NCI-H446 (cell line): ENCODE measurements around the gene CENPO.
"Not testable (repeated sequence)": the region's sequence is repeated elsewhere in the genome, so short reads cannot be mapped to it uniquely, and the experiment has no call there.

Experiments used
- DNase-seq, 2 experiments: peaks; one replicate each; lab custom pipeline; 2025; lab: John Stamatoyannopoulos, UW

Gene CENPO

GRCh38 chr2:24824966-24825882, 32.0 kb downstream of the CENPO start:
- peak in 1 of 2 experiments; percentile 19 for DNase-seq

- DNase-seq, result no peak
These were observed 32.9 kb downstream of the CENPO start for GRCh38 chr2:24825883-24826772.

- DNase-seq, result no peak
These were observed 33.5 kb downstream of the CENPO start for GRCh38 chr2:24826773-24827145.

GRCh38 chr2:24827321-24828237, 34.4 kb downstream of the CENPO start:
- DNase-seq, result peak; percentile 53 to 77

DNA sequence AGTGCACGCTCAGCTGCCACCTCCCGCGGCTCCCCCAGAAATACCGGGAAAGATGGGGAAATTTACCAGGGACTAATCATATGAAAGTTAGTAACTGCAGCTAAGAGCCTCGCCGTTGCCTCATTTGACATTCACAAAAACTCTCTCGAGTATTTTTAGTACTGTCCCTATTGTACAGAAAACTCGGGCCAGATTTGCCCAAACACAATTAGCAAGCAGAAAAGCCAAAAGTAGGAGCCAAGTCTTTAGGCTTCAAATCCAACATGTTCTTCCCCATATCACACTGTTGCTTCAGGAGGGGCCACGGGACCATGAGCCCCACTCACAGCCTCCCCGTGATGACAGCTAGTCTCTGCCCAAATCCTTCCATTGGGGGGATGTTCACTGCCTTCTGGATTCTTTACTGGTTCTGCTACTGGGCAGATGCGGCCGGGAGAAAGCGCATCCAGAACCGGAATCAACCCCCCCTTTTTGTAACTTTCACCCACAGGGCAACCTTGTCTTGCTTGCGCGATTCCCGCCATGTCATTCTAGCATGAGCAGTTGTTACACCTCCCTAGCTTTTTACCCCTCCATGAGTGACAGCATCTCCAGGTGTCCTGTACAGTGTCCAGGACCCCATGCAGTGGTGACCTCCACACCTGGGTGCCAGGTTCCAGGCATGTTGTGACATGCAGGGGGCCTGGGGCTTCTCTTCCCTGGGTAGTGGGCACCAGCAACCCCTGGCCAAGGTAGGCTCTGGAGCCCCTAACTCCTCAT, 35.2 kb downstream of the CENPO start:
- no peak for DNase-seq

DNA sequence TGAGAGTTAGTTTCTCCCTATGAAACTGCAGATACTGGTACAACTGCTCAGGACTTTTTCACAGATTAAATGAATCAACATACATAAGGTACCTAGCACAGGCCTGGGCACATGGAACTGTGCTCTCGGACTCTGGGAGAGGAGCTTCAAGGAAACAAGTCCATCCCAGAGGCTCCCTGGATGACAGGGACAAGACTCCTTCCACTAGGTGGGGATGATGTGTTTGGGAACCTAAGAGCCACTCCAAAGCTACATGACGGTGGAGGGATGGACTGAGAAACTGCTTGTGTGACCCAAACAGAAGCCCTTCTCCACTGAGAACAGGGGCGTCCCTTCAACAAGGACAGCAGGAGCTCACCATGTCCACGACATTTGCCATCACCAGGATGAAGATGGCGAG, 37.1 kb downstream of the CENPO start:
- DNase-seq, result no peak

DNA sequence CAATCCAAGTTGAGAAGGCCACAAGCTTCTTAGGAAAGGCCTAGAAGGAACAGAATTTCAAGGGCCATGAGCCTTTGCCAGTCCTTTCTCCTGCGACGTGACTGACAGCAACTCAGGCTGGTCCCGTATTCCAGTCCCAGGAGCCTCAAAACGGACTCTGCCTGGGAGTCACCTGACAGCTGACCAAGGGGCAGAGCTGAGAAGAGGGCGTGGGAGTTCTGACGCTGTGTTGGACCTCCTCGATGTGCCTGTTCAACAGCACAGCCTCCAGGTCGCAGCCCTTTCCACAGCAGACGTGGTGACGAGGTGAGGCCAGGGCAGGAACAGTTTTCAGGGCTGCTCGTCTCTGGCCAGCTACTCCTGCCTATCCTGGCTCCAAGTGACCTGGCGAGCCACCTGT, 37.6 kb downstream of the CENPO start:
- DNase-seq, result no peak

DNA sequence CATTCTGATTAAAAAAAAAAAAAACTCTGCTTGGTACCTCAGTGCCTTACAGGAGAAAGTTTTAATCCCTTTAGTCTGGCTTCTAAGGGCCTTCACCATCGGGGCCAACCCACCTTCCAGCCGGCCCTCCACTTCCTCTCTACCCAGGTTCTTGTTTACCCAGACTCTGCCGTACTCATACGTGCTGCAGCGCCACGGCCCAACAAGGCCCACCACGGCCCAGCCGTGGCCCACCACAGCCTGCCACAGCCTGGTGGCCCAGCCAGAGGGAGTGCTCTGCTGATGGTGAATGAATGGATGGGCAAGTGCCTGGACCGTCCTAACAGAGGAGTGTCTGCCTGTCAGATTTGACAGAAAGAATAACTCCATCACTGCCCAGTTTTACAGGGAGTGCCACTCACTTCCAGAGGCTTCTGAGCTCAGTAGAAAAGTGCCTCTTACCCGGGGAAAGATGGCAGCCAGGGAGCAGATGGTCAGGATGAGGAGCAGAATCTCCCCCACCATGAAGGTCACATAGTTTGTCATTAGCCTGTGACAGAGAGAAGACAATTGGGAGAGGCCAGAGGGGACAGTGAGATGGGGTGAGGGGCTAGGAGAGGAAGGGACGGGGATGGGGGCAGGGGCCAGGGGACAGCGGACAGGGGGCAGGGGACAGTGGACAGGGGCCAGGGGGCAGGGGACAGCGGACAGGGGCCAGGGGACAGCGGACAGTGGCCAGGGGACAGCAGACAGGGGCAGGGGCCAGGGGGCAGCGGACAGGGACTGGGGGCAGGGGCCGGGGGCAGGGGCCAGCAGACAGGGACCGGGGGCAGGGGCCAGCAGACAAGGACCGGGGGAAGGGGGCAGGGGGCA, 38.2 kb downstream of the CENPO start:
- DNase-seq, result no peak

GRCh38 chr2:24832073-24832461, 38.8 kb downstream of the CENPO start:
- DNase-seq, result no peak

- no peak for DNase-seq
These were observed 39.3 kb downstream of the CENPO start for GRCh38 chr2:24832521-24832920.

GRCh38 chr2:24832931-24833701, 39.9 kb downstream of the CENPO start:
- DNase-seq, result no peak

DNA sequence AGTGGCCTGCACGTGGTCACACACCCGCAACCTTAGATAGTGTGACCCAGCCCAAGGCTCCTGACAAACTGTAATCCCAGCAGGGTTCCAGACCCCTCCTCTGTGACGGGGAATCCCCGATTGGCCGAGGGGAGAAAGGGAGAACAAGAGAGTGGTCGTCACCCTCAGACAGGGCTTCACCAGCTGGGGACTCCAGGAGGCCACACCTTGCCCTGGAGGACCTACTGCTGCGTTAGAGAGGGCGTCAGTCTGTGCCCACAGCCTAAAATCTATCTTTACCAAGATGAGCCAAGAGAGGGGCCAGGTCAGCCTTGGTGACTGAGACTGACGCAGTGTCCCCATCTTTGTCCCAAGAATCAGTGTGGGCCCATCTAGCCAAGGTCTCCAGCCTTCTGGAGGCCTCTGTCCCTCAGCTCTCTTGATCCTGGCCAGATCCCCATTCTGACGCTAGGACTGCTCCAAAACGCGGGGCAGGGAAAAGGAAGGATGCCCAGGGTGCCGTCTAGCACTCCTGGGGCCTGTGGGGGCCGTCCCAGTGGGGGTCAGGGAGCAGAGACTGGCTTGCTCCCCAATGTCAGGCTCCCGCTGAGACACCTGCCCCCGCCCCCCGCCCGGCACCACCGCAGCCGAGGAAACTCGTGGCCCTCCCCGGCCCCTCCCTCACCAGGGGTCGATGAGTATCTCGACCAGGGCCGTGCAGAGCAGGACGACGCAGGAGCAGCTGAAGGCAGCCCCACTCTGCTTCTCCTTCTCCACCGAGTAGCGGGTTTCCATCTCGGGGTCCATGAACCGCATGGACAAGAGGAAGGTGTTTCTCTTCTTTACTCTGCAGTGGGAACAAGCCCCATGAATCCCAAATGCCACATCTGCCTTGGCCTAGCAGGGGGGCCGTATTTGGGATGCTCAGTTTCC, 40.9 kb downstream of the CENPO start:
- no peak for DNase-seq

DNA sequence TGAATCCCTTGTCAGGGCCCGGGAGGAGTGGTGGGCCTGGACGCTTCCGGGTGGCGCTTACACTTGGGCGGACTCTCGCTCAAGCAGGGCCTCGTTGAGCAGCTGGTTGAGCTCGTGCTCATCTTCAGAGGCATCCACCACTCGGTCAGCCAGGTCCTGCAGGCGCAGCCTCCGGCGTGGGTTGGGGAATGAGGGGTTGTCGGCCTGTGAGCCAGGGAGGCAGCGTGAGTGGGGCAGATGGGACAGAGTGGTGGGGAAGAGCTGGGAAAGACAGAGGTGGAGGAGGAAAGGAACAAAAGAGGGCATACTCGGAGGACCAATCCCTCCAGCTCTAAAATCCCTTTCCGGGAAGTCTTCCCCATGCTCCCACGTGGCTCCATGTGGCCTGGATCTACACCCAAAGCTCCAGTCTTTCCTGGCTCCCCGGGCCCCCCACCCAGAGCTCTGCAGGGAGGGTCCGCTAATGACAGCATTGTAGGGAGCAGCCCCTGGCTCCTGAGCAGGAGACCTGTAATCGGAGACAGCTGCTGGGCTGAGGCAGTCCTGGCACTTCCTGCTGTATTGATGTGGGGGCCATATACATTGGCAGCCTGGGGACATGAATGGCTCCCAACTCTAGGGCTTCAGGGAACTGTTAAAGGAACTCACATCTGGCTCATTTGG, 41.6 kb downstream of the CENPO start:
- DNase-seq, result no peak

GRCh38 chr2:24835411-24835810, 42.2 kb downstream of the CENPO start:
- DNase-seq, result not testable (repeated sequence)

- DNase-seq, result no peak
These were observed 43.0 kb downstream of the CENPO start for GRCh38 chr2:24836206-24836605.

DNA sequence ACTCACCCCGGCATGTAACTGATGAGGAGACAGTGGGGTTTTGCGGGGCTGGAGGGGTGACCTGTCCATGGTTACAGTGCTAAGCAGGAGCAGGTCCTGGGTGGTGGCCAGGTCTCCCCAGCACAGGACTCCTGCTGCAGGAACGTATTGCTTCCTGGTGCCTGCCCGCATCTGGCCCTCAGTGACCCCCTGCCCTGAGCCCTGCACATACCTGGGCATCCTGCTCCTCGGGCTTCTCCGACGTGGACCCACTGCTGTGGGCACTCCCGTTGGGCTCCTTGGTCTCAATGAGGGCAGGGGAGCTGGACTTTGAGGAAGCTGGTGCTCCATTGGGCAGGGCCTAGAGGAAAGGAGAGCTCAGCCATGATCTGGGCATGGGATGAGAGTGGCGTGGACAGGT, 43.5 kb downstream of the CENPO start:
- DNase-seq, result no peak

DNA sequence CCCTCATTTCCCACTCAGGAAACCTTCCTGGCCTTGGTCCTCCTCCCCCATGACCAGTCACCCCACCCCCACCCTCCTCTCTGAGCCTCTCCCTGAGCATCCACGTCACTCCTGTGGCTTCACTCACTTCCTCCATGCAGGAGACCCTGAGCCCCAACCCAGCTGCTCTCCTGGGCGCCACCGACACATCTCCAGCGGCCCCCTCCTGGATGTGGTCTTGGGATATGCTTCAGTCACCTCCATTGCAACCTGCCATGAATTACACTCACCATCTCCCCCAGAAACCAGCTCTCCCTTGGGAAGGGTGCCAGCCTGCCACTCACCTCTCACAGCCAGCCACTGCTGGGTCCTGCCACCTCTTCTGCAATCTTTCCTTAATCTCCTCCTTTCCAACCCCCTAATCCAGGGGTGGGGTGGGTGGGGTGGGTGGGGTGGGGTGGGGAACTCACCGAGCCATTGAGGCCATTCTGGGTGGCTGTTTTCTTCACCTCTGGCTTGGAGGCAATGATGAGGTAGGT, 44.8 kb downstream of the CENPO start:
- DNase-seq, result no peak

- DNase-seq, result no peak
These were observed 45.3 kb downstream of the CENPO start for GRCh38 chr2:24838541-24838940.
